ENCODE data around the gene AURKAIP1.
"Not testable (repeated sequence)": the region's sequence is repeated elsewhere in the genome, so short reads cannot be mapped to it uniquely, and the experiment has no call there.

Gene AURKAIP1

DNA sequence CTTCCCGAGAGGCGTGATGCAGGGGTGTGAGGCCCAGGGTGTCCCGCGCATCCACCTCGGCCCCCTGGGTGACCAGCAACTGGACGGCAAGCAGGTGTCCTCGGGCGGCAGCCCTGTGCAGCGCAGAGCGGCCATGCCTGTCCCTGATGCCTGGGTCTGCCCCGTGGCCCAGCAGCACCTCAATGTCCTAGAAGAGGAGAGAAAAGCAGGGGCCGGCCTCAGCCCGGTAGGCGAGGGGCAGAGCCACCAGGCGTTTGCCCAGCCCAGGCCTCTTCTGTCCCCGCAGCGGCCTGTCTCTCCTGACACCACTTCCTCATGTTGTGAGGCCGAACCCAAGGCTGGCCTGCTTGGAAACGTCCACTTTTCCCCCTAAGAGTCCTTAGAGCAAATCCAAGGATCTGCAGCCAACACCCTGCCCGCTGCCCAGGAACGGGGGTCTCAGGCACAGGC, 44.4 kb upstream of the AURKAIP1 start:
- no peaks in the 10 kb centered on the region for H3K79me2 ChIP-seq (ENCODE audit: insufficient read depth, low read depth)
- H3K4me3 ChIP-seq (IDR thresholded peaks at IDR 0.05; ENCODE audit: insufficient read depth, low read depth, low read length): no peak overlapping the region
- H3K4me2 ChIP-seq: no peak overlapping the region

DNA sequence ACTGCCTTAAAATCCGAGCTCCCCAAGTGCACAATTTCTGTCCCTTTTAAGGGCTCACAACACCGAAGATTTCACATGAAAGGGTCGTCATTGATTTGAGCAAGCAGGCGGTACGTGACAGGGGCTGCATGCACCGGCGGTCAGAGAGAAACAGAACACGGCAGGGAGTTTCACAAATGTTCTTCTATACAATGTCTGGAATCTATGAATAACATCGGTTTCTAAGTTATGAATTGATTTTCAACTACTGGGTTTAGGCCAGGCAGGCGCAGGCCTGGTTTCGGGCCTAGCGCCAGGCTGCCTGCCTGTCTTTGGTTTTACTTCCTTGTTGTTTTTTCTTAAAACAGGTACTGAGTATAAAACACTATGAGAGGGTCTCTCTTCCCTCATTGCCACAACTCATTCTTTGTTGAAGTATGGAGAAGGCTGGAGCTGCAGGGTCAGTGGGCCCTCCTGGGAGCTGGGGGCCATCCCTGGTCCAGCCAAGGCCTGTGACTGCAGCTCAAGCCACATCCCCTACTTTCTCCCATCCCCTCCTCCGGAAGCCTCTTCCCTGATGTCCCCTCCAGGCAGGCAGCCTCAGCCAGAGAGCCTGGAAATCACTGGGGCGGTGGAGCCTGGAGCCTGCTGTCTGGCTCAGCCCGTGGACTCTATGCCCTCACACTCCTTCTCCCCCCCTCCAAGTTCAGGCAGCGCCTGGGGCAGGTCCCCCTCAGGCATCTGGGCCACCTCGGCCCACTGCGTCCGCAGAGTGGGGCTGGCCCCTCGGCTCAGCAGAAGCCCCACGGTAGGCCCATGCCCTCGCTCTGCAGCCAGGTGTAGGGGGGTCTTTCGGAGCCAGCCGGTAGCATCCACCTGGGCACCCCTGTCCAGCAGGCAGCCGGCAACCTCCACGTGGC, 43.7 kb upstream of the AURKAIP1 start:
- H3K79me2 ChIP-seq (ENCODE audit: insufficient read depth, low read depth): no peaks in the 10 kb centered on the region
- TF ChIP-seq CTCF (conservative IDR thresholded peaks at IDR 0.05; ENCODE audit: low read depth, low read length): no peak
- H3K9ac ChIP-seq: no peak overlapping the region
- H3K4me2 ChIP-seq: no peak overlapping the region
- H3K4me3 ChIP-seq (IDR thresholded peaks at IDR 0.05; ENCODE audit: insufficient read depth, low read depth, low read length): no peak overlapping the region
- H3K36me3 ChIP-seq (ENCODE audit: insufficient read depth): no peaks in the 10 kb centered on the region
- no peak overlapping the region for H2AFZ ChIP-seq (ENCODE audit: low read depth)
- H3K27me3 ChIP-seq (ENCODE audit: insufficient read depth, low read depth): 0 out of 2 replicates have a peak, but pooled peaks cover 4% of the 10 kb centered on the region
- H3K27ac ChIP-seq: no peak overlapping the region
- H4K20me1 ChIP-seq (ENCODE audit: insufficient read depth): no peaks in the 10 kb centered on the region
- peaks cover 13% of the 10 kb centered on the region for H3K4me1 ChIP-seq (ENCODE audit: low read depth, poor library complexity, severe bottlenecking)

More for the DNA sequence above, 44.4 kb upstream of the AURKAIP1 start:
- Histone ChIP-seq H3K27me3 (ENCODE audit: insufficient read depth, low read depth) (0 out of 2 replicates have a peak, but pooled peaks cover 4% of the 10 kb centered on the region), H3K27ac (no peak overlapping the region), H3K36me3 (ENCODE audit: insufficient read depth) (no peaks in the 10 kb centered on the region), H4K20me1 (ENCODE audit: insufficient read depth) (no peaks in the 10 kb centered on the region), H3K9ac (no peak overlapping the region), H3K4me1 (ENCODE audit: low read depth, poor library complexity, severe bottlenecking) (peaks cover 13% of the 10 kb centered on the region), H2AFZ (ENCODE audit: low read depth) (no peak overlapping the region)
- TF ChIP-seq CTCF (conservative IDR thresholded peaks at IDR 0.05; ENCODE audit: low read depth, low read length): no peak

DNA sequence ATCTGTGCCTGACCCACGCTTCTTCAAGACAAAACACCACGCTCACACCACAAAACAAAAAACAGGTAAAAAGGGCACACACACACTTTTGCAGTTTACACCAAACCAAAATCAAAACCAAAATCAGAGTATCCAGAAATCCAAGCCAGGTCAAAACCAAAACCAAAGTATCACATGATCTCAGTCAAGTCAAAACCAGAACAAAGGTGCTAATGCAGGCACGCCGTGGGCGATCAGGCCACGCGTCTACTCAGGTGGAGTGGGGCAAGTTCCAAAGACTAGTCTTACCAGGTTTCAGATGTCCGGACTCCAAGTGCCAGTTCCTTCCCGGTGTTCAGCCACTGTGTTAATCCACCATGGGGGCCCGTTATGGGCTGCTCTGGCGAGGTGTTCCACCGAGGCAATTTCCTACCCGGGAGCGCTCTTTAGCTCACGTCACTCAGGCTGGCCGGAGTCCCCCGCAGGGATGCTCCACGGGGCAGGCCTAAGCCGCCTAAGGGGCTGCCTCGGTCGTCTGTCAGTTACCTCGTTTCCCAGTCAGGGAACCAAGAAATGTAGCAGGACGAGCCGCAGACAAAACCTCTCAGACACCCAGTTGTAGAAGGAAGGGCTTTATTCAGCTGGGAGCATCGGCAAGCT, 42.9 kb upstream of the AURKAIP1 start:
- not testable (repeated sequence) for H3K4me3 ChIP-seq (IDR thresholded peaks at IDR 0.05; ENCODE audit: insufficient read depth, low read depth, low read length); H3K79me2 ChIP-seq (ENCODE audit: insufficient read depth, low read depth); H3K4me1 ChIP-seq (ENCODE audit: low read depth, poor library complexity, severe bottlenecking); H2AFZ ChIP-seq (ENCODE audit: low read depth); H3K27ac ChIP-seq; H3K36me3 ChIP-seq (ENCODE audit: insufficient read depth); H3K9ac ChIP-seq; H4K20me1 ChIP-seq (ENCODE audit: insufficient read depth); H3K27me3 ChIP-seq (ENCODE audit: insufficient read depth, low read depth)
- H3K4me2 ChIP-seq: 0 out of 2 replicates have a peak overlapping the region, but pooled peaks have one; percentile 3

- H3K79me2 ChIP-seq (ENCODE audit: insufficient read depth, low read depth); H3K4me3 ChIP-seq (IDR thresholded peaks at IDR 0.05; ENCODE audit: insufficient read depth, low read depth, low read length); H3K27me3 ChIP-seq (ENCODE audit: insufficient read depth, low read depth); H3K4me1 ChIP-seq (ENCODE audit: low read depth, poor library complexity, severe bottlenecking); H3K9ac ChIP-seq; H3K36me3 ChIP-seq (ENCODE audit: insufficient read depth); H2AFZ ChIP-seq (ENCODE audit: low read depth); H4K20me1 ChIP-seq (ENCODE audit: insufficient read depth); H3K27ac ChIP-seq: not testable (repeated sequence)
- H3K4me2 ChIP-seq: 0 out of 2 replicates have a peak overlapping the region, but pooled peaks have one; percentile 3
Observed at GRCh38 chr1:1417396-1417795, 42.4 kb upstream of the AURKAIP1 start.

GRCh38 chr1:1415751-1416150, 40.7 kb upstream of the AURKAIP1 start:
- H3K4me3 ChIP-seq (IDR thresholded peaks at IDR 0.05; ENCODE audit: insufficient read depth, low read depth, low read length): no peak overlapping the region
- no peak overlapping the region for H3K4me2 ChIP-seq
- H3K36me3 ChIP-seq (ENCODE audit: insufficient read depth): no peaks in the 10 kb centered on the region
- TF ChIP-seq CTCF (conservative IDR thresholded peaks at IDR 0.05; ENCODE audit: low read depth, low read length): no peak
- H3K4me1 ChIP-seq (ENCODE audit: low read depth, poor library complexity, severe bottlenecking): no peaks in the 10 kb centered on the region
- H3K79me2 ChIP-seq (ENCODE audit: insufficient read depth, low read depth): no peaks in the 10 kb centered on the region
- H4K20me1 ChIP-seq (ENCODE audit: insufficient read depth): no peaks in the 10 kb centered on the region
- H3K27ac ChIP-seq: no peak overlapping the region
- no peak overlapping the region for H2AFZ ChIP-seq (ENCODE audit: low read depth)
- no peak overlapping the region for H3K9ac ChIP-seq
- H3K27me3 ChIP-seq (ENCODE audit: insufficient read depth, low read depth): no peaks in the 10 kb centered on the region; the same call in 1 of the 2 replicates

DNA sequence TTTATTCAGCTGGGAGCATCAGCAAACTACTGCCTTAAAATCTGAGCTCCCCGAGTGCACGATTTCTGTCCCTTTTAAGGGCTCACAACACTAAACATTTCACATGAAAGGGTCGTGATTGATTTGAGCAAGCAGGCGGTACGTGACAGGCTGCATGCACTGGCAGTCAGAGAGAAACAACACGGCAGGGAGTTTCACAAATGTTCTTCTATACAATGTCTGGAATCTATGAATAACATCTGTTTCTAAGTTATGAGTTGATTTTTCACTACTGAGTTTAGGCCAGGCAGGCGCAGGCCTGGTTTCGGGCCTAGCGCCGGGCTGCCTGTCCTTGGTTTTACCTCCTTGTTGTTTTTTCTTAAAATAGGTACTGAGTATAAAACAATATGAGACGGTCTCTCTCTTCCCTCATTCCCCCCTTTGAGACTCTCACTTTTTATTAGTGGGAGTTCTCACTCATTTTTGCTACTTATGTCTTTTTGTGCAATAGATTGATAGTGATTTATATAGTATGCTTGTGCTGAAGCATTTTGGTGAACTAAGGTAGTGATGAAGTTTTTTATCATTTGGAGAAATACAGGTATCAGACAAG, 37.4 kb upstream of the AURKAIP1 start:
- H3K4me3 ChIP-seq (IDR thresholded peaks at IDR 0.05; ENCODE audit: insufficient read depth, low read depth, low read length); H3K36me3 ChIP-seq (ENCODE audit: insufficient read depth); H3K4me2 ChIP-seq; H2AFZ ChIP-seq (ENCODE audit: low read depth); H4K20me1 ChIP-seq (ENCODE audit: insufficient read depth); H3K9ac ChIP-seq; H3K27me3 ChIP-seq (ENCODE audit: insufficient read depth, low read depth); H3K4me1 ChIP-seq (ENCODE audit: low read depth, poor library complexity, severe bottlenecking); H3K27ac ChIP-seq: not testable (repeated sequence)
- H3K79me2 ChIP-seq (ENCODE audit: insufficient read depth, low read depth): peaks cover 16% of the 10 kb centered on the region

Data from KMS-11 (cell line).